GM19395 (cell line): ENCODE measurements around the gene TCF7.
A peak's percentile ranks its signal among the peaks of the same experiment; 100 is the strongest.

Experiments
- ATAC-seq: cut with Tn5 transposase; IDR thresholded peaks from one replicate; pipeline ENCODE4 v1.9.1; 2021; ENCODE audit warnings: mild to moderate bottlenecking, moderate library complexity; ENCODE audit not compliant: unreplicated experiment

TCF7 gene

DNA sequence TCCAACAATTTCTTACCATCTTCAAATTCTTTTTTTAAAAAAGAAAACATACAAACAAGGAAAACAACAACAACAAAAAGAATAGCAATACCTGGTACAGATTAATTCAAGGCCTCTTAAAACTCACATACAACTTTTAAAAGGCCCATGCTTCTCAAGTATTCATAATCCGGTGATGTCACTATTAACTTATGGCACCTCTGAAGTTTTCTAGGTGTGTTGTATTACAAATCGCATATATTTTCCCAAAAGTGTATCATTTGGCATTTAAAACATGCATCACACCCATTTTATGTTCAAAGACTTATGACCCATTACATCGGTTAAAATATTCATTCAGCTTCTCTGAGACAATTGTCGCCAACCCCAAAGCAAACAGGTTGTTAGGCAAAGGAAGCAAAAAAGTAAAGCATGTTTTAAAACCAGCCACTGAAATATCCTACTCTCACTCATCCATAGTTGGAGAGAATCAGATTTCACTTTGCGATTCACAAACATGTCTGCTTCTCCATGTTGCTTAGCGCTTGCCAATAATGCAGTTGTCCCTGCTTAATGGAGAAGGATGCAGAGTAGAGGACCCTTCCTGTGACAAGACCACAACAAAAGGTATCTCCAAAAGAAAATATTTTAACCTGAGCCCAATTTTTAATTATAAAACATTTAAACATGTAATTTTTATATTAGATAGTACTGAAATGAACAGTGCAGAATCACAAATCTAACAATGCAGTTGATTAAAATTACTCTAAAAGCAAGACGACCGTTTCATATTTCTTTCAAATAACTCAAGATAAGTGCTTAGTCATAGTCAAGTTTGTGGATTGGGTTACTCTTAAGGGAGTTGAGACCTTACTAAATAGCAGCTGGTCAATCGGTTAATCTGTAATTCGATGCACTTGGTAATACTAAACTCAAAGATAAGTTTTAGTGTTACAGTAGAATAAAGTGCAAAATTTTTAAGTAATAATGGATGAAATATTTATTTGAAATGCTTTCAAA, 60.7 kb downstream of the TCF7 start:
- ATAC-seq: no peak

DNA sequence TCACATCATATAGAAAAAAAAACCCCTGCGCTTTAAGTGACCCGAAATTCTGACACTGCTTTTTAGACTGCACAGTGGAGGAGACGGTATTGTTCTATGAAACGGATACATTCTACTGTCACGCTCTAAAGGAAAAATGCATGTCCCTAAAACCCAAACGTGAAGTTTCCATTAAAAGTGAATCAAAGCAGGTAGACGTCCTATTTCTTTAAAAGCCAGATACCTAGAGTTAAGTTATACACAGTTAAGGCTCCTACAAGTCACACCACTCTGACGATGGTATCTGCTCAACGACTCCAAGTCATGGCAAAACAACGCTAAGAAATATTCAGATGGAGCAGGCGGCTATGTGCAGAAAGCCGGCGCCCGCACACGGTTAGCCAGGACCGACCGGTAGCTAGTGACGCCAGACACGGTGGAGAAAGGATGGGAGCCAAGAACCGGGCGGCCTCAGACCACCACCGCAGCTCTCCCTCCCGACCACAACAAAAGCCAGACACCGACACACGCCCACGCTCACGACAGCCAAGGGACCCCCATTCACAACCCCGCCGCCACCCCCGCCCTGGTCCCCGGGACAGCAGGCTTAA, 61.5 kb downstream of the TCF7 start:
- ATAC-seq: peak; percentile 31

DNA sequence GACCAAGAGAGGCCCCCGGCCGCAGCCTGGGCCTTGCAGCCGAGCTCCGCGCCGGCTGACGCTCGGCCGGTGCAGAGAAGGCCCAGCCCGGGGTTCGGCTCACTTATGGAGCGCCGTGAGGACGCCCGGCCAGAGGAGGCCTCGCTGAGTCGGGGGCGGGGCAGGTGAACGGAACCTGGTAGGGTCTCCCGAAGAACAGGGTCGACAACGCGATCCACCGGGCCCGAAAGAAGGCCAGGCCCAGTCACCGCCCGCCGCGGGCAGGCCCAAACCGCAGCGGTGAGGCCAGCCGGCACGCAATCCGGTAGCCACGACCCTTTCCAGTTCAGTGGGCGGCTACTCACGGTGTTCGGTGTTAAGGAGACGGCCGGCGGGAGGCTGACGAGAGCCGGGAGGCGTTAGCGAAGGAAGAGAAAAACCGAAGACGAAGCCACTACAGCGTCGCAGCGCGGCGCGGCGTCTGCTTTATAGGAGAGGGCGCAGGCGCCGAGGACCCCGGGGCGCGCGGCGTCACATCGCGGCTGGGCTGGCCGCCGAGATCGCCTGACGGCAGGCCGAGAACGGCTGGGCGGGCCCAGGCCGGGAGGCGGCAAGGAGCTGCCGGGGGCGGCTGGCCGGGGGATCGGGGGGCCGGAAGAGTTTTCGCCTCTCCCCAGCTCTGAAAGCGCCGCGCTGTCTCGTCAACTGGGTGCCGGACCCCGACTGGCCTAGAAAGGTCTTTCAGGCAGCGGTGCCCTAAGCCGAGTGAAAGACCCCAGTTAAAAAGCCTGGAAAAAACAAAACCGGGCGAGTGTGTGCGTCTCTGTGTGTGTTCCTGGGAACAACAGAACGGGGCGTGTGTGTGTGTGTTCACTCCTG, 62.3 kb downstream of the TCF7 start, which contains the start of gene SKP1:
SKP1 (minus strand) TSS at position 440 of the 858 bp plus-strand sequence. CDS start 2,928 bp downstream, outside the sequence.
- peak; percentile 80 for ATAC-seq

DNA sequence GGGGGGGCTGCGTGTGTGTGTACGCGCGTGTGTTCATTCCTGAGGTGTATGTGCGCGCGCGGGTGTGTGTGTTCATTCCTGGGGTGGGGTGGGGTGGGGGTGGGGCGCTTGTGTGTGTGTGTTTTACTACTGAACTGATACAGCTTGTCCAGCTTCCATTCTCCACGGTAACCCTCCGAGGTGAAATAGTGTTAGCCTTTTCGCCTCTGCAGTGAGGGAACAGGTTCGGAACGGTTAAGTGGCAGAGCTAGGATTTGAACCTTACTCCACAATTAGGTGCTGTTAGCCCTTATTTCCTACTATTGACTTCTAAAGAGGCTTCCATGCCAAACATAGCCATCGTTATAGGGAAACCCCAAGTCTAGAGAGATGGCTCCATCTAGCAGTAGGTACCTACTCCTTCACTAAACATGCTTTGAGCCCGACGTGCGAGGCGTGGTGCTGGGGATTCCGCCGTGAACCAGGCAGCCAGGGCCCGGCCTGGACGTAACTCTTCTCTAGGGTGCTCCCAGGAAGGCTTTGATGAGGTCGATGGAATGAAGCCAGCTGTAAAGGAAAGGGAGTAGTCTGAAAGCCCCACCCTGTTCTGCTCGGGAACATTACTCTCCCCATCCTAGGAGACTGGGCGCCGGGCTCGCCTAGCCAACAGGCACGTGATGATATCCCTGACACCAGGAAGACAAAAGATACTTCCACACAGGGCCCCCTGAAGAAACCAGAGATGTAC, 63.1 kb downstream of the TCF7 start:
- ATAC-seq: no peak

DNA sequence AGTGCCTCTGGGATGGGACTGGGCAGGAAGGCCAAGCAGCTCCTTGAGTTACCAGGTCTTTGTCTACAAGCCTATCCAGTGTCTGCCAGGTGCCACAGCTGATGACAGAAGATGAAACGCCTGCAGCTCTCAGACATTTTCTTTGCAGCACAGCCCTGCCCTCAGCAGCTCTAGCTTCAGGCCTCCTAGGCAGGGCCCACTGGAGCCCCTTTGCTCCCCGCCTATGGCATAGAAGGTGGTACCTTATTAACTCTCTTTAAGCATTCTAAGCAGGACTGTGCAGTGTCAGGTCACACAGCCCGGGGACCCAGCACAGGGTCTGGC, 63.6 kb downstream of the TCF7 start:
- ATAC-seq: no peak

DNA sequence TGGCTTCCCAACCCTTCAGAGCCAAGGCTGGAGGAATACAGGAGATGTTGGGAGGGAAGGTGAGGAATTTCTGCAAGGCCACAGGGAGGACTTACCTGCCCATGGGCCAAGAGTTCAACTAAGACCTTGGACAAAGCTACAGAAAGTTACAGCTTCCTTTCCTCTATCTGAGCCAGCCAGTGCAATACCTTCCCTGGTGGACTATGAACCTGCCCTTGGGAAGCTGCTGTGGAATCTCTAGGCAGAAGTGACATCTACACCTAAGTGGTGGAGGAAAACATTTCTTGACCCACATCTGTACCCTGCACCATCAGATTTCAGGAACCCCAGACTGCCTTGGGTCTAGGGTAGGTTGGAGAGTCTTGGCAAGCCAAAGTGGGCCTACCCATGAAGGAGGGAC, 69.0 kb downstream of the TCF7 start:
- no peak for ATAC-seq

DNA sequence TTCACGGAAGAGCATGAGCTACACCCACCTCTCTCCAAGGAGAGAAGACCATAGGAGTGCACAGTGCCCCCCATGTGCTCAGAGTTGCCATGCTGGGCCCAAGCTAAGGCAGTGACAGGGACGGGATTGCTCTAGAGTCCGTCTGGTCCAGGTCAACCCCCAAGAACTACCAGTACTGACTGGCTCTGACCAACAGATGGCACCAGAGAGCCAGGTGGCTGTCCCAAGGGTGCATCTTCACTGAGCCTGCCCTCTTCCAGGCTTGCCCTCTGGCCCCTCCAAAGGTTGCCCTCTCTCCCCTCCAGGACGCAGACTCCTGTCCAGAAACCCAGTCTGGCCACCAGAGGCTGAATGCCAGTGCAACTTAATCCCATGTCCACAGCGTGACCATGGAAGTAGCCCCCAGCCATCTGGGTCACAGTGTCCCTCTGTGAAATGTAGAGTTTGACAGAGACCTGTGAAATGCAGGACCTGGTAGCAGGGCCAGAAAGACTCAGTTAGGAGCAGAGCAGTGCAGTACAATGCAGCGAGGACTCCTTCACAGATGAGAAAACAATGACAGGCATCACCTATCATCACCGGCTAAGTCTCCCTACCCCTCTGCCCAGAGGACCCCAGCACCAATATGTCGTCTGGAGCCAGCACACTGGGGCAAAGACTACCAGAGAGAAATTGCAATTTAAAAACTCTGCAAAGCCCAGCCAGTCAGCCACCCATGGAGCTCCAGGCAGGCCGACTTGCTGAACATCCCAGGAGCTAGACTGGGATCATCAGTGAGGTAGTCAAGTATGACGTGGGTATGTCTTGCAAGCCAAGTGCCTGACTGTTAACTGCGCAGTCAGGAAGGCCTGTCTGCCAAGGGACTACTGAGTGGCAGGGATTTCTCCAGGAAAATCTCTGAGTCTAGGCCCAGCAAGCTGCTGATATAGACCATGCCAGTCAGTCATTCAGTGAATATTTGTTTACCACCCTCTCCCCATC, 70.0 kb downstream of the TCF7 start:
- peak; percentile 91 for ATAC-seq

DNA sequence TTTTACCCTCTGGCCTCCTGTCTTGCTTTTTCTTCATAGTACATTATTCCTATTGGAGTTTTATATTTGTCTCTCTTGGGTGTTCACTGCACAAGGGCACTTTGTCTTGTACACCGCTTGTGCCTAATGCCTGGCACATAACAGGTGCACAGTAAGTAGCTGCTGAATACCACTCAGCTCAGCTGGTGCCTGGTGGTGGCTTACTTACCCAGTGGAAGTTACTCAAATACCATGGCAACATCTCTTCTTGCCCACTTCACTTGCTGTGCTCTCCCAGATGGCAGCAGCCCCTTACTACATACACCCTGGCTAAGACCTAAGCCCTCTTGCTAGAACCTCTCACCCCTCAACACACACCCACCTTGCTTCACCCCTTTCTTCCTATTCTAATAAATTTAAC, 73.6 kb downstream of the TCF7 start:
- no peak for ATAC-seq

DNA sequence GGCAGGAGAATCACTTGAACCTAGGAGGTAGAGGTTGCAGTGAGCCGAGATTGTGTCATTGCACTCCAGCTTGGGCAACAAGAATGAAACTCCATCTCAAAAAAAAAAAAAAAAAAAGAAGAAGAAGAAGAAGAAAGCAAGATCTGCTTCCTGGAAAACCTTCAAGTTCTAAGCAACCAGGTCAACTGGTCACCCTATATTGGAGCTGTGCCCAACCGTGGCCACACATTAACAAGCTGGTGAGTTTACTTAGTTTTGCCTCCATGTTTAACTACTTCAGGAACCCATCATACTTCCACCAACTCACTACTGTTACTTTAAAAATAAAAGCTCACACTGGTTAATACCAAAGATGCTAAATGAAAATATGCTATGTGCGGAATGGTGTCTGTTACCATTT, 74.5 kb downstream of the TCF7 start:
- no peak for ATAC-seq

DNA sequence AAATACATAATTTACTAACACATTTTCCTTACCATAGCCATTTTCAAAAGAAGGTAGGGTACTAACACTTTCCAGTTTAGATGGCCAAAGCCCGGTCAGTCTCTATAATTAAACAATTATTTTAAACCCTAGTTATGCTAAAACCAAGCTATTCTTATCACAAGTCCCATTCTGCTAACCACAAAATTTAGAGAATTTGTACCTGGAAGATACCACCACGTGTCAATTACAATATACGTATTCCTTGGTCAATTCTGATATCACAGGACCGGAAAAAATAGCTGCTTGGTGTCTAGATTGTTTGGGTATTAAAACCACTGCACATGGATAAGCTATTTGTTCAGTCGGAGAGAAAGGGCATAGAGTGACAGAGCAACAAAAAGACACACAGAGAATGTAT, 81.2 kb downstream of the TCF7 start:
- no peak for ATAC-seq
